Left lung (tissue), 10 donors: ENCODE measurements around the gene CHPF2. TPM values are rescaled to one million over a fixed set of nuclear protein-coding genes. Genes with fewer than 3 reads are reported as not detected.

Experiments
- ATAC-seq: fragments of 200-7000 bp; cut with Tn5 transposase; one replicate; pipeline ENCODE4 v1.9.1; 2020; ENCODE audit warnings: moderate library complexity
- DNase-seq, 4 donors: peaks; one replicate each; pipeline ENCODE4 v3.0.0-alpha.2; 2013 to 2020
- H3K27ac ChIP-seq, 2 donors: fragments of 200-600 bp; sonication (generic) in 1 of 2; one replicate each; pipeline versions ENCODE4 v1.5.0 to v1.8.0; 2020 to 2021
- H3K27me3 ChIP-seq, 2 donors: fragments of 200-600 bp; sonication (generic) in 1 of 2; one replicate each; pipeline versions ENCODE4 v1.5.0 to v1.8.0; 2020 to 2021
- H3K36me3 ChIP-seq, 2 donors: fragments of 200-600 bp; sonication (generic) in 1 of 2; one replicate each; pipeline versions ENCODE4 v1.5.0 to v1.8.0; 2020 to 2021
- H3K4me1 ChIP-seq, 2 donors: fragments of 200-600 bp; one replicate each; pipeline ENCODE4 v1.8.0; 2021
- H3K4me3 ChIP-seq, 2 donors: fragments of 200-600 bp; sonication (generic) in 1 of 2; one replicate each; pipeline versions ENCODE4 v1.5.0 to v1.8.0; 2020 to 2021; ENCODE audit warnings: mild to moderate bottlenecking in 1 of 2
- H3K9me3 ChIP-seq, 2 donors: fragments of 200-600 bp; sonication (generic) in 1 of 2; one replicate each; pipeline versions ENCODE4 v1.5.0 to v1.8.0; 2020 to 2021
- CTCF ChIP-seq, 2 donors: fragments of 200-600 bp; sonication (generic) in 1 of 2; IDR thresholded peaks; one replicate each; pipeline versions ENCODE4 v1.5.0 to v1.8.0; 2021; ENCODE audit warnings: antibody characterized with exemption in 2 of 2
- intact Hi-C, 2 donors: fragments of 100-400 bp; cut with DNase I; formaldehyde crosslinking; loops; one replicate each; pipeline versions ENCODE4 v1.11.2 to v1.14.2; 2022
- polyA plus RNA-seq, 6 donors: library from polyadenylated mRNA; unstranded; fragments of 120-200 nt; gene quantifications; one replicate each; pipeline ENCODE4 v1.2.1, GENCODE V29; 2013; ENCODE audit not compliant: insufficient read length in 6 of 6
- total RNA-seq, 2 donors: library from RNA; stranded (reverse); fragmentation: NEBNext Ultra II Directional; extraction: Animal tissue kit (Norgen Biotek cat#: 25700); gene quantifications; one replicate each; pipeline ENCODE4 v1.2.1, GENCODE V29; 2021
- donor health status: DM: no; HTN: yes; CAD: no.
- donor health status: DM: no; HTN: no; CAD: no.

Gene CHPF2
- total and polyA plus RNA-seq, 8 donors, result 18.1 to 53.8 (median 23.0) TPM

GRCh38 chr7:151237244-151238189 lies 5.2 kb downstream of the CHPF2 start:
- no peak for ATAC-seq
- Histone ChIP-seq H3K4me3 (no peak overlapping the region), H3K9me3 (no peaks in the 10 kb centered on the region), H3K27ac (no peak overlapping the region), H3K4me1 (peaks cover 0 to 18% of the 10 kb centered on the region in 2 donors), H3K36me3 (peaks cover 0 to 80% of the 10 kb centered on the region in 2 donors), H3K27me3 (no peaks in the 10 kb centered on the region)
- TF ChIP-seq CTCF (IDR thresholded peaks at IDR 0.05), result no peak
- no peak for DNase-seq
- intact Hi-C loops, result no loop called here

DNA sequence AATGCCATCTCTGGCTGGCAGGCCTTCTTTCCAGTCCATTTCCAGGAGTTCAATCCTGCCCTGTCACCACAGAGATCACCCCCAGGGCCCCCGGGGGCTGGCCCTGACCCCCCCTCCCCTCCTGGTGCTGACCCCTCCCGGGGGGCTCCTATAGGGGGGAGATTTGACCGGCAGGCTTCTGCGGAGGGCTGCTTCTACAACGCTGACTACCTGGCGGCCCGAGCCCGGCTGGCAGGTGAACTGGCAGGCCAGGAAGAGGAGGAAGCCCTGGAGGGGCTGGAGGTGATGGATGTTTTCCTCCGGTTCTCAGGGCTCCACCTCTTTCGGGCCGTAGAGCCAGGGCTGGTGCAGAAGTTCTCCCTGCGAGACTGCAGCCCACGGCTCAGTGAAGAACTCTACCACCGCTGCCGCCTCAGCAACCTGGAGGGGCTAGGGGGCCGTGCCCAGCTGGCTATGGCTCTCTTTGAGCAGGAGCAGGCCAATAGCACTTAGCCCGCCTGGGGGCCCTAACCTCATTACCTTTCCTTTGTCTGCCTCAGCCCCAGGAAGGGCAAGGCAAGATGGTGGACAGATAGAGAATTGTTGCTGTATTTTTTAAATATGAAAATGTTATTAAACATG lies 6.0 kb downstream of the CHPF2 start:
- DNase-seq, result no peak
- Histone ChIP-seq H3K27ac (no peak overlapping the region), H3K36me3 (peaks cover 0 to 80% of the 10 kb centered on the region in 2 donors), H3K27me3 (no peaks in the 10 kb centered on the region), H3K9me3 (no peaks in the 10 kb centered on the region), H3K4me1 (peaks cover 0 to 19% of the 10 kb centered on the region in 2 donors), H3K4me3 (no peak overlapping the region)
- intact Hi-C loops, result no loop called here
- no peak for TF ChIP-seq CTCF (IDR thresholded peaks at IDR 0.05)
- no peak for ATAC-seq

DNA sequence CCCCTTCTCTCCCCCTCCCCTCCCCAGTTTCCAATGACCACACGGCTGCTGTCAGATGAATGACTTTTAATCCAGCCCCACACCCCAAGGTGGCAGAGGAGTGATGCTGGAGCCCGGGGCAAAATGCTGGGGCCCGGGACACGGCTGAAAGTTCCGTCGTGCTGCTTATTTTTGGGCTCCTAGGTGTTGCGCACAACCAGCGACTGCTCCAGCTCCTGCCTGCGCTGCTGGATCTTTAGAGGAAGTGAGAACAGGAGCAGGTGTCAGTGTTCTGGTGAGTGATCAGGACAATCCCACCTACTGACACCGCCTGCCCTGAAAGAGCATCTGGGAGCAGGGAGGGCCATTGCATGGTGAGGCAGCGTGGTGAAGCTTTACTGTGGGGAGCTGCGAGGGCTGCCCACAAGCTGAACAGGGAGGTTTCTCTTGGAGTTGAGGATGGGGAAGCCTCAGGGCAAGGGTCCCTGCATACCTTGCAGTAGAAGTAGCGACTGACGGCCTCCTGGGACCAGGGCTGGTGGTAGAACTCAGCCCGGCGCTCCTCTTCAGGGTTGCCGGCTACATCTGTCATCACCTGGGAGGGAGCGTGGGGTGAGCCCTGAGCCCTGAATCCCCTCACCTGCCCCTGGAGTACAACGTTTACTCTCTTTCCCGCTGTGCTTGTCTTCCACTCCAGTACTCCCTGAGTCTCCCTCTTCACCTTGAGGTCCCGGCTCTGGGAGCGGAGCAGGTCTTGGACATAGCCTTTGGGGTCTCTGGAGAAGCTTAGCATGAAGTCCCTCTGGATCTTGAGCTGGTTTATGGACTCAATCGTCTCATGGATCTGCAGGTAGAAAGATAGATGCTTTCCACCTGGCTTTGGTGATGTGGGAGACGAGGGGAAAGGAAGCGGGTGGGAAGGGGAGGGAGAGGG lies 6.9 kb downstream of the CHPF2 start:
- H3K27ac ChIP-seq, result no peak overlapping the region
- TF ChIP-seq CTCF (IDR thresholded peaks at IDR 0.05), result no peak
- no peak overlapping the region for H3K4me3 ChIP-seq
- peaks cover 0 to 3% of the 10 kb centered on the region in 2 donors for H3K27me3 ChIP-seq
- peaks cover 0 to 80% of the 10 kb centered on the region in 2 donors for H3K36me3 ChIP-seq
- ATAC-seq, result no peak
- intact Hi-C loops, result no loop called here
- no peaks in the 10 kb centered on the region for H3K9me3 ChIP-seq
- H3K4me1 ChIP-seq, result peaks cover 0 to 19% of the 10 kb centered on the region in 2 donors
- no peak for DNase-seq

- TF ChIP-seq CTCF (IDR thresholded peaks at IDR 0.05), result no peak
- Histone ChIP-seq H3K4me1 (peaks cover 4 to 25% of the 10 kb centered on the region in 2 donors), H3K4me3 (no peak overlapping the region), H3K9me3 (no peaks in the 10 kb centered on the region), H3K27me3 (peaks cover 6 to 11% of the 10 kb centered on the region in 2 donors), H3K36me3 (peaks cover 0 to 76% of the 10 kb centered on the region in 2 donors), H3K27ac (no peak overlapping the region)
- intact Hi-C loops, result loop anchor here in 1 of 2 donors (10.0 kb wide), 1 partner anchor 65 kb away; no protein-coding TSS in a partner anchor
- ATAC-seq (no peak), DNase-seq (no peak)
These were observed 7.7 kb downstream of the CHPF2 start for GRCh38 chr7:151239837-151240459.
